T follicular helper cell (primary cell): ENCODE measurements around the gene MPDZ.

ENCODE experiments used
- DNase-seq: peaks from one replicate; pipeline ENCODE4 v3.0.0-alpha.2; 2020; ENCODE audit warnings: low read depth

Gene MPDZ

DNA sequence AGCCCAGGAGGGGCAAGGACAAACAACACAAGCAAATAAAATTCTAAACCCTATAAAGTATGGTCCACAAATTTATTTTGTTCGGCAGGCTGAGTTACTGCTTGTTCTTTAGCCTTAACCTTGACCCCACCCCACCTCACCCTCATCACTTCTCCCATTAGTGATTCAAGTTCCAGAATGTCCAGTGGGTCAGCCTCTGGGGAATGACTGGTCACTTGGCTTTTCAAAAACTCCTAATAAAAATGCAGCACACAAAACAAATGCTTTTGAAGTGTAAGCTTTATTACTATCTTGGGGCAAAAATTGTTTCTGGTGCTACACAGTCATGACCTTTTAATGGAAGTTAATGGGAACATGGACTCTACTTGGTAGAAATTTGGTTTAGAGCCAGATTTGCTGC lies 142.1 kb downstream of the MPDZ start:
- DNase-seq, result no peak

DNA sequence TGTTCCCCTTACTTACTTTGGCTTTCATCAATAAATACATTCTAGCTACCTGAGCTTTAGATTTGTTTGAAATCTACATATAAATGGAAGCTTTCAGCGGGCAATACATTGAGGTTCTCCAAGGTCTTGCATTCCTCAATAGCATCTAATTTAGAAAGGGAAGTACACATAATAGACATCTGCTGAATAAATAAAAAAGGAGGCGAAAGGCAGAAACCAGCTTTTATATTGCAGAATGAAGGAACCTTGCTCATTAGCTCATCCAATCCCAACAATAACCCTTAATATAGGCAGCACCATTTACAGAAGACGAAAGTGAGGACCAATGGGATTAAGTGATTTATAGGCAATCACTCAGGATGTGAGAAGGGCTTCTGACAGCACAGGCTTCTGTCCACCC lies 147.5 kb downstream of the MPDZ start:
- DNase-seq, result no peak

DNA sequence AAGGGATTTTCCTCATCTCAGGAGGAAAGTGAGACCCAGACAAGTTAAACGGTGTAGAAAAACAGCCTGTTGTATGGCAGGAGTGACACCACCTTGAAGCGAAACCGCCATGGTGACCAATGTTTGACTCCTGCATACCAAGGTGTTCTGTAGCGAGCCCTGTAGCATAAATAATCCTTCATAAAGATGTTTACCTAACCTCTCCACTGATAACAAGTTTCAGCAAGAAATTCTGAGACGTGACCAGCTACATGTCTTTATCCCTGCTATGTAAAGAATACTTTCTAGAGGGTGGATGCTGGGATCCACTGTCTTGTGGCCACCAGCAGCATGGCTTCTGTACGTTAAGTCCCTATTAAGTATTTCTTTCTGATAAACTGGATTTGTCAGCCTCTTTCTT lies 148.1 kb downstream of the MPDZ start:
- no peak for DNase-seq

DNA sequence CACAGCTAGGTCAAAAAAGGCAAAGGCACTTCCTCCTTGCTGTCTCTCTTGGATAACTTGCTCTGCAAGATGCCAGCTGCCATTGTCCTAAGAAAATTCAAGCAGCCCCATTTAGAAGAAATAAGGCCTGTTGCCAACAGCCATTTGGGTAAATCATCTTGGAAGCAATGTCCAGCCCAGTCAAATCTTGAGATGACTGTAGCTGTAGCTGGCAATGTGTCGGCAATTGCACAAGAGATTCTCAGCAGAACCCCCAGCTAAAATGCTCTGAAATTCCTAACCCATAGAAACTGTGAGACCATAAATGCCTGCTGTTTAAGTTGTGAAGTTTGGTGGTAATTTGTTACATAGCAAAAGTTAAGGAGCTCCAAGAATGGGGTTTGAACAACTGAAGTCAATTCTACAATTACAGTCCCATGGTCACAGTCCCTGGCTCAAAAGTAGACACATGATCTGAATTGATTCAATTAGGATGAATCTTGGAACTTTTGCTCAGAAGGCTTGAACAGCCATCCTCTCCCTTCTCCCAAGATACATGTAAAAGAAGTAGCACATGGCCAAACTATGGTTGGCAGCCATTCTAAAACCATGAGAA lies 151.1 kb downstream of the MPDZ start:
- DNase-seq, result no peak

DNA sequence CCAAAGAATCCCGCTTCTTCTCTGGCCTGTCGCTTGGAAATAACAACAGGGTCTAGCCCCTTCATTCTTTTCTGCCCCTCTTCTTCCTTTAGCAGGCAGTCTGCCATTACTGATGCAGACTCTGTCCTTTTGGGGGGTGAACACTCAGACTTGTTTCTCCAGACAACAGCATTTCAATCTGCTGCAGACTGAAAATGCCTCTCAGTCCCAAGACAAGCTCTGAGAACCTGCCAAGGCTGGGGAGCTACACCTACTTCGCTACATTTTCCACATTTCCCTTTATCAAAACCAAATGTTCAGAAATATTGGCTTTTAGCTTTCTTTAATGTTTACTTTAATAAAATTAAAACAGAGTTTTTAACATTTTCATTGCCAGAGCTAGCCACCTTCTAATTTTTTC lies 152.4 kb downstream of the MPDZ start:
- no peak for DNase-seq

DNA sequence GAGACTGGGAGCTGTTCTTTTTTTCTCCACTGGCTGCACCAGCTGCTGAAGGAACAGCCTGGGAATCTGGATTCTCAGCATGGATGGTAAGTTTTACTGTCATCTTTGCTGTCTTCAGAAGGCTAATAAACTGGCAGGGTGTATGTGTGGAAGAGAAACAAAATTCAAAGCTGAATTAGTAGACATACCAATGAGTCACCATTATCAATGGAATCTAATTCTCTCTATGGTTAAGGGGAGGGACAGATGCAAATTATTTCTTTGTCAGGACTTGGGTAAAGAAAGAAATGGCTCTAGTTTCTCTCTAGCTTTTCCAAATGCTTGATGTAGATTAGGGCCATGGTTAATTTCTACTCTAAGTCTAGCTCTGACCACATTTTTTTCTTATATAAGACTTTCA lies 154.2 kb downstream of the MPDZ start:
- DNase-seq, result no peak

DNA sequence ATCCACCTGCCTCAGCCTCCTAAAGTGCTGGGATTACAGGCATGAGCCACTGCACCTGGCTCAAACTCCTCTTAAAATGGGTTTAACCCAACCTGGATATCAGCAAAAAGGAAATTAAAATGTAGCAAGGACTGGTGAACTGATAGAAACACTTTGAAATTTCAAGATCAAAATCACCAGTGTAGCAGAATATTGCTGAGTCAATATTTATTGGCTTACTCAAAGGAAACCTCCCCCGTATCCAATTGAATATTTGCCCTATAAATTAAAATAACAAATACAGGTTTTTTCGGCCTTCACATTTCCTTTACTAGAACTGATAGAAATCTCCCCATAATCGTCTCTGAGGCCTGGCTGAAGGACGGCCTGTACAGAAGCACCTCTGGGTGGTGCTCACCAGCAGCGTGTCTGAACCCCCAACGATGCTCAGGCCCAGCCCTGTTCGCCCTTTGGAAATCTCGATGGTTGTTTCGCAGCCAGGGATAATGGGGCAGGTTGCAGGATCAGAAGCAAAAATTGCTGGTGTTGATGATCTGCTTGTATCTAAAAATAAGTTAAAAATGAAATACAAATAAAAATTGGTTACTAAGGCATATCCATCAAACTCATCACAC lies 156.6 kb downstream of the MPDZ start:
- no peak for DNase-seq

DNA sequence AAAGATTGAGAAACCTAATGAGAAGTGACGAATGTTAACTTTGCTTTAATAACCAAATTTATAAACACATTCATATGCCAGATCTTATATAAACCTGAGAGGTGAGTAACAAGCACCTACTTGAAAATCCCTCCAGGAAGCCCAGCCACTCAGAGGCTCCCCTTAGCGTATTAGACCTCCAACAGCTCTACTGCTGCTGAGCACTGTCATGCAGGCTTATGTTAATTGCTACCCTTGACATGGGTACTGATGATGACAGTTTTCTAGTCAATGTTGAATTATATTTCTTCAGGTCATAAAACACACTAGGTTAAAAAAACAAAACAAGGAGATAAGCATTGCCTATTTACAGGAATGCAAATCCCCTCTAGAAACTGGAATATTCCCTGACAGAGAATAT lies 161.2 kb downstream of the MPDZ start:
- DNase-seq, result no peak

DNA sequence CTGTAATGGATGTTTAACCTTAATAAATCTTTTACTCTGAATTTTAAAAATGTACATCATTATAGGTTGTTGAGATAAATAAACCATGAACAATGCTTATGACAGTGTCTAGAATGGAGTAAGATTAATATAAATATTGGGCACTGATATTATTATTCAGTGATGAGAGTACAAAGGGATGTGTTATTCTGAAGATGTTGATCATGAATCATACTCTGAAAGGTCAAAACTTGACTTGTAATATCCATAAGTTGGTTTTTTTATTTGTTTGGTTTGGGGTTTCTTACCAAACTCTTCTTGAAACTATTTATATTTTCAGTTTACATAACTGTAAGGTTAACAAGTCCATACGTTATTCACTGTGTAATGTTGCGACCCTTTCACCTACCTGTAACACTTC lies 163.2 kb downstream of the MPDZ start:
- DNase-seq, result no peak

DNA sequence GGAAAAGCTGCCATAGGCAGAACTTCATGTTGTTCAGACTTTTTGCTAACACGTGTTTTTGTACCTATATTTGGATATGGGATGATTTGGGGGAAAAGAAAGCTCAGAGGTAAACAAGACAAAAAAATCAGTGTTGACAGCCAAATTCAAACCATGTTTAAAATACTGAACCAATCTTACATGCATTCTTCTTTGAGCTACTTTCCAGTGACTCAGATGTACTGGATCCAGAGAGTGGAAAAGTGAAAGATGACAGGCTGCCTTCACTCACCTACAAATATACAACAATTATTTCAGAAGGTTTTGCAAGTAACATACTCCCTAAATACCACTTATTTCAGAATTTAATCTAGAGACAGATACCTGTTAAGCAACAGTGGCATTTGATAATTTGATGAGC lies 165.7 kb downstream of the MPDZ start:
- DNase-seq, result no peak

DNA sequence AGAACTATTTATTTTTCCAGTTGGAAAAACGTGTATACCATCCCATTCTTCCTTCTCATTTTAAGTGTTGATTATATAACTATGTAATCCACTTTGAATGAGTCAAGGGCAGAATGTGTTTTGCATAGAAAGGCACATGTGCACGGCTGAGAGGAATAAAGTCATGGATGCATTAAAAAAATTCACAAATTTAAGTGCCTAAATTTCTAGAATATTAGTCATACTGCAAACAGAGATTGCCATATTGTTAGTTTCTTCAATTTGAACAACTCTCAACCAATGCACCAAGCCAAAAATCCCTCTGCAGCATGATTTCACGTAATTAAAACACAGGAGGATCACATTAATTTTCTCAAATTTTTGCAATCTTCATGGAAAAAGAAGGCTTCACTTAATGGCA lies 166.3 kb downstream of the MPDZ start:
- DNase-seq, result no peak

DNA sequence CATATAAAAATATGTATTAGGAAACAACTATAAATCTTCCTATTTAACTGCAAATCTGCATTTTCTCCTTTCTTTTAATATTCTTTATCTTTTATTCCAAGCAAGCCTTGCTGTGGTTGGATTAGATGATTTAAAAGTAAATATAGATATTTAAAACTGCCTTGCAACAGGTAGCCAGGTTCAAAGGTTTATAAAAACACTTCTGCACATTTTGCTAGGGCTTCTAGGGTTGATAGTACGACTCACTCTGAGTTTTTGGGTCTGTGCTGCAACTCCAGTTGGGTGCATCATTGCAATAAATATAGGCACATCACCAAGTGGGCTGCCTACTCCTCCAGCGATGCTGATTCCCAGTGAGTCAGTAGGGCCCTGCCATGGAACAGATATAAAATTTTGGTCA lies 167.7 kb downstream of the MPDZ start:
- DNase-seq, result no peak

DNA sequence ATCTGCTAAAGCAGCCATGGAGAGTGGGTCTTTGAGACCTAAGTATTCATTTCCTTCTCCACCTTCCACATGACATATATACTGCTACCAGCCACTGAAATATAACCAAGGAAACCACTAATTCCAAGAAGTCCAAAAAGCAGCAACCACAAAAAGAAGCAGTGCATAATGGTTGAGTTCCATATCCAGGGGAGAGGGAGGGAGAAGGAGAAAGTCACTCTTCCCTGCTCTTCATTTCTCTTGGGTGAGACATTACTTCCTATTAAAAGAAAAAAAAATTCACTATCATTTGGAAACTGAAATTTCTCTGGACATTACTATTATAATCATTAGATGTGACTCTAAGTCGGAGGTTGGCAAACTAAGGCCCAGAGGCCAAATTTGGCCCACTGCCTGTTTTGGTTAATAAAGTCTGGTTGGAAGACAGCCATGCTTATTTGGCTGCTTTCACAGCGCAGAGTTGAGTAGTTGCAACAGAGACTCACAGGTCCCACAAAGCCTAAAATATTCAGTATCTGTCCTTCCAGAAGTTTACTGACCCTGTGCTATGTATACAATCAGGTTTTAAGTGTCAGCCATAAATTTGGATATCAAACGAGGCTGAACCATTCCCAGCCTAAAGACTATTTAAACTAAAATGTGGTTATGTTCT lies 168.6 kb downstream of the MPDZ start:
- no peak for DNase-seq

DNA sequence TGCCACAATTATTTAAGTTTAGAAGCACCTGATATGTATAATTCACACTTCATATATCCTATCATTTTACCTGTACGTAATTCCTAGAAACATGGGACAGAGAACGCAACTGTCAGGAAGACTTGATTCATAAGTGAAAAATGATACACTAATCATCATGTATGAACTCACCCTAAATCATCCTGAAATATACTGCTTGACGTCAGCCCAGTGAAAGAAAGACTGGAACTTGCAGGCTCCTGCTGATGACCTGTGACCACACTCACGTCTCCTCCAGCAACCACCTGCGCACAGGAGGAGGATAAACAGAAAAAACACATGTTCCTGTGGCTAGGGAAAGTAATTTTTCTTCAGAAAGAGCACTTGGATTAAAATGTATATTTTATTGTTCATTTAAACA lies 169.7 kb downstream of the MPDZ start:
- DNase-seq, result no peak

DNA sequence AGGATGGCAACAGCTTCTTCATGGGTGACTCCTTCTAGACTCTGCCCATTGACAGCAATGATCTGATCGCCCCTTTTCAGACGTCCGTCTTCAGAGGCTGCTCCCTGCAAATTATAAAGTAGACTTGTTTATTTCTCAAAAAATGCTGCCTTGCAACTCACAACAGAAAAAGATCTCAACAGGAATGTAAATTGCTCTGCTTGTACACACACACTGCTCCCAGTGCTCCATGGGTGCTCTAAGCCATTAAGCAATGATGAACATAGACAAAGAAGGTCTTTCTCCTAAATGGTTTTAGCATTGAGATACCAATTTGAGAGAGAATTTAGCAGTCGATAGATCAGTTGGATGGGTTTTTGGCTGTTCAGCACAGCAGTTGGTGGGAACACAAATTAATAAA lies 172.5 kb downstream of the MPDZ start:
- DNase-seq, result no peak

DNA sequence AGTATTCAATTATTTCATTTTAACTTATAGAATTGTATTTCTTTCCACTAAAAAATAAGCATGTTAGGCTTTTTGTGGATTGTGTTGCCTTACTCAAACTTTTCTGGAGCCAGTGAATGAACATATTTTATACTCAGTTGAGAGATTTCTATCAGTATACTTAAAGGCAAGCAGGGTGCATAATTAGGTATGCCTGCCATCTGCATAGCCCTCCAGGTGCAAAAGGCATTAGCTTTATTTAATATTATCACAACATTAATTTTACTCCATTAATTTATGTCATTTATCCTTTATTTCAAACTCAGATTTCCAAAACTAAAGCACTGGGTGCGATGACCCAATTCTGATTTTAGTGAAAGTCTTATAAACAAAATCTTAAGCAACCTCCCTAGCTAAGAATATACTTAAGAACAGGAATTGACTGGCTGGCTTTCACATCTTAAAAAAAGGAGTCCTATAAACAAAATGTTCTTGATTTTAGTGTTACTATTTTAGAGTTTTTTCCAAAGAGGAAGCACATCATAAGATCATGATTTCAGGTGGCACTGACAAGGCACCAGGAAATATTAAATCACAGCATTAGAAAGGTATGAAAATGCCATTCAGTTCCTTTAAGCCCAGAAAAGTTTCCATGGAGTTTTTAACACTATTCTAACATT lies 178.4 kb downstream of the MPDZ start:
- DNase-seq, result no peak

DNA sequence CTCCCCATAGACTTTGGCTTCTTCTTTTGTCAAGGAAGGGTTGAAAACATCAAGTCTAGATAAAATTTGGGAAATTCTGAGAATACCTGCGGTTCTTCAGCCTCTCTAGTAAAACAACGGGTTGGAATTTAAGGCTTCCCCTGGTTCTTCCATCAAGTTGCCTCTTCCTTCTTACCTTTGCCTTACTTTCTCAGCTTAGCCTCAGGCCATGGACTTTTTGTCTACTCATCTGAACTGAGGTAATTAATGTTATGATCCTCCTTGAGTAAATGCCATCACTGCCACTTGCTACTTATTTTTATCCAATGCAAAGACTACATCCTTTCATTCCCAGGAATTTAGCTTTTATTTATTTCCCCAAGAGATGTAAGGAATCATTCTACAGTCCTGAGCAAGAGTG lies 184.4 kb downstream of the MPDZ start:
- DNase-seq, result no peak

DNA sequence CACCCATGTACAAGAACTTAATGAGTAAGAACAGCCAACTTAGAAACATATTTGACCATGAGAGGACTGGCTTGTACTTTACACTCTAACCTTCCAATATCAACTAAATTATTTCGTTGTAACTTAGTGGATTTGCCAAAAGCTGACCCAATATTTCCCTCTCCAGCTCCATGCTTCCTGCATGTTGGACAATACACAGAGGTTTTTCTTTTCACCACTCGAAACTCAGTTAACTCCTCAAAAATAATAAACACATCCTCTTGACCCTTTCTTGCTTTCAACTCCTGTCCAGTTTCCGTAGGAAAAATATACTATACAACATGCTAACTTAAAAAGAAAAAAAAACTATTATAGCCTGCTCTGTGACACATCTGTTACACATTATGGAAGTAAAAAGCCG lies 188.9 kb downstream of the MPDZ start:
- DNase-seq, result no peak

DNA sequence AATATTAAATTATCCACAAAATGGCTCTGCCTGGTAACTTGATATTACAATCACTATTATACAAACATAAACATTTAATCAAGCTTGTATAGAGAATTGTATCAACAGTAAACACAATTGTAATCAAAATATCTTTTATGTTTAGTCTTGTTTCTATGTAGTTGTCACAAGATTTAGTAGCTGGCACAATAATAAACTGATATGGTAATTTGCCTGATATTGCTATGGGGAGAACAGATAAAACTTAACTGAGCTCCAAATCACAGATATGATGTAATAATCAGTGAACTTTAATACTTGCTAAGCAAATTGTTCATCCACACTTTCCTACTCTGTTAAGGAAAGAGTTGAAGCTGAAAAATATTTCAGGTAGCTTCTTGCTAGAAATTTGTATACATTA lies 189.8 kb downstream of the MPDZ start:
- no peak for DNase-seq

DNA sequence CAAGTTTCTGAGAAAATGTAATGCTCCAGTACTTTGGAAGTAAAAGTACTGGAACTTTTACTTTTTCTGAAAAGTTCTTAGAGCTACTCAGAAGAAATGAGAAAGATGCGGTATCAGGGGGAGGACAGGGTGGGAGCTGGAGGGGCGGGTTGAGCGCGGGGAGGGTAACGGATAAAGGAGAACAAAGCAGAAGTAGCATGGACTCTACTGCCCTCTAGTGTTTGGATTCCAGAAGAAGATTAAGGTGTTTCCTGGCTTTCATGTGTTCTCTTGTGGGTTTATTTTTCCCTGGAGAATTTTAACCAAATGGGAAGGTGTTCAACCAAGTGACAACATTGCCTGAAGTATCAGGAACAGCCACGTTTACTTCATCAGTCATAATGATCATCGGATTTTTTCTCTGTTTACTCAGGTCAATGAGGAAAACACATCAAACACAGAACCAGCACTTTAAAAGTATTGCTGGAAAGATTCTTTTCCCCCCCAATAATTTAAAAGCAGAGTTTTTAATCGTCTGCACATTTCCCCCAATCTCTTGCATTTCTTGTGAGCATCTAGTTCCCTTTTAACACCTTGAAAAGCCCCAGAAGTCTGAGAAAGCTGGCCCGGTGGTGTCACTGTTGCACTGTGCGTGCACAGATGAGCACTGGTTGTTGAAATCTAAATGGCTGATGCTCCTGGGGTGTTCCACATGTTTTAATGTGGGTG lies 190.6 kb downstream of the MPDZ start:
- no peak for DNase-seq

DNA sequence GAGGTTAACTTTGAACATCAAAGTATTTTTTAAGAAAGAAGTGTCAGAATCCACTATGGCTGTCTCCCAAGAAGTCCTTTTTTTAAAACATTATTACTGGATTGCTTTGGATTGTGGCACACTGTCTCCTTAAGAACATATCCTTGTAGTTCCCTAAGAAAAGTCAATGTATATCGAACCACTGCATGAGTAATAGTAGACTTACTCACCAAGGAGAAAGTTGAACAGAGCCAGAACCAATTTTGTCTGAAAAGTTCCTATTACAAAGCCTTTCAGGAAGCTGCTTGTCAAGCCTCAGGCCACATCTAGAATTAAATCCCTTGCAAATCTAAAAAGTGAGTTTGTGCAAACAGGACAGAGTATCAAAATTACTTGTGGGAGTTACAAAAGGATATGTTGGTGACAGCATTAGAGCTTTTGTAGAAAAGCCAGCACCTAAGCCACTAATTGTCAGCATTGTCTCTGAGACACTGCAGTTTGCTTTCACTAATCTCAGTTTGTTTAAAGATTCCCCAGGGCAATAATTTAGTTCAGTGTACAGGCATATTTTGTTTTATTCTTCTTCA lies 195.4 kb downstream of the MPDZ start:
- DNase-seq, result no peak

DNA sequence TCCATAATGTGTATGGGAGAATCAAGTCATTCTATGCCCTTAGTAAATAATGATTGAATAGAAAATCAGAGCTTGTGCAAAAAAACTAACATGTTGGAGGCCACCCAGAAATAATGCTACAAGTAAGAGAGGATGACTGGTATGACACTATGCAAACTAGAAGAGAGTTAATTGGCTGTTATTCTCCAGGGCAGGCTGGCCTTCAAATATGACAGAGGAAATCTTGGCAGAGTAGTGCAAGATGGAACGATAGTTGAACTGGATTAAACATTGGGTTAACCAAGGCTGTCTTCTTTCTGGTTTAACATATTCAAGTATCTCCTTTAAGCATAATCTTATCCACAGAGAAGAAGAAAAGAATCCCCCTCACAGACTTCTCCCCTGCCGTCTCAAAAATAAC lies 196.1 kb downstream of the MPDZ start:
- no peak for DNase-seq
